Upper lobe of left lung (tissue), 4 donors: ENCODE measurements around the gene UGT2A1.

ENCODE experiments used
- CTCF ChIP-seq, 6 experiments: fragments of 450-650 bp in 4 of 6; fragments of 200-600 bp in 2 of 6; sonication (generic) in 2 of 6; IDR thresholded peaks; one replicate each; pipeline ENCODE4 v1.5.1; 2016 to 2019; ENCODE audit warnings: antibody characterized with exemption in 6 of 6
- POLR2A ChIP-seq, 4 donors: fragments of 450-650 bp; IDR thresholded peaks; one replicate each; pipeline ENCODE4 v1.5.1; 2016 to 2017; ENCODE audit warnings: antibody characterized with exemption in 4 of 4, mild to moderate bottlenecking in 2 of 4

- no peak for TF ChIP-seq CTCF (IDR thresholded peaks at IDR 0.05)
- TF ChIP-seq POLR2A (IDR thresholded peaks at IDR 0.05): no peak
Observed at GRCh38 chr4:69577245-69577644, 75.8 kb downstream of the UGT2A1 start.
